GM21619 (cell line): ENCODE results near the gene MAP2.
"Not testable (repeated sequence)": the region's sequence is repeated elsewhere in the genome, so short reads cannot be mapped to it uniquely, and the experiment has no call there.

Source experiments
- ATAC-seq: cut with Tn5 transposase; IDR thresholded peaks from one replicate; pipeline ENCODE4 v1.9.1; 2021; ENCODE audit not compliant: unreplicated experiment

MAP2 gene

GRCh38 chr2:209584472-209584871 lies 160.6 kb downstream of the MAP2 start:
- no peak for ATAC-seq

GRCh38 chr2:209584915-209585314 lies 161.1 kb downstream of the MAP2 start:
- no peak for ATAC-seq

- ATAC-seq: no peak
Observed at GRCh38 chr2:209591021-209591420, 167.2 kb downstream of the MAP2 start.

- ATAC-seq: no peak
Observed at GRCh38 chr2:209592106-209592505, 168.3 kb downstream of the MAP2 start.

GRCh38 chr2:209593930-209594329 lies 170.1 kb downstream of the MAP2 start:
- no peak for ATAC-seq

GRCh38 chr2:209596262-209596661 lies 172.4 kb downstream of the MAP2 start:
- ATAC-seq: no peak

GRCh38 chr2:209598227-209598626 lies 174.4 kb downstream of the MAP2 start:
- not testable (repeated sequence) for ATAC-seq

GRCh38 chr2:209600341-209601171 lies 176.7 kb downstream of the MAP2 start:
- ATAC-seq: no peak

GRCh38 chr2:209601497-209601896 lies 177.7 kb downstream of the MAP2 start:
- ATAC-seq: no peak

GRCh38 chr2:209602259-209602658 lies 178.4 kb downstream of the MAP2 start:
- ATAC-seq: no peak

- no peak for ATAC-seq
Observed at GRCh38 chr2:209609531-209609930, 185.7 kb downstream of the MAP2 start.

GRCh38 chr2:209610631-209611030 lies 186.8 kb downstream of the MAP2 start:
- ATAC-seq: no peak

- ATAC-seq: no peak
Observed at GRCh38 chr2:209613649-209614305, 189.9 kb downstream of the MAP2 start.

- no peak for ATAC-seq
Observed at GRCh38 chr2:209614690-209615369, 191.0 kb downstream of the MAP2 start.

GRCh38 chr2:209619782-209620181 lies 195.9 kb downstream of the MAP2 start:
- peak; percentile 60 for ATAC-seq

- ATAC-seq: no peak
Observed at GRCh38 chr2:209624192-209624938, 200.5 kb downstream of the MAP2 start.

- ATAC-seq: no peak
Observed at GRCh38 chr2:209629597-209629996, 205.8 kb downstream of the MAP2 start.

- no peak for ATAC-seq
Observed at GRCh38 chr2:209633911-209634310, 210.1 kb downstream of the MAP2 start.

- ATAC-seq: no peak
Observed at GRCh38 chr2:209636076-209636475, 212.2 kb downstream of the MAP2 start.

GRCh38 chr2:209637293-209637692 lies 213.4 kb downstream of the MAP2 start:
- no peak for ATAC-seq

- peak; percentile 58 for ATAC-seq
Observed at GRCh38 chr2:209638346-209638745, 214.5 kb downstream of the MAP2 start.
